ENCODE measurements around the gene NELL2. TPM values are rescaled to one million over a fixed set of nuclear protein-coding genes. Genes with fewer than 3 reads are reported as not detected.
"Not testable (repeated sequence)": the region's sequence is repeated elsewhere in the genome, so short reads cannot be mapped to it uniquely, and the experiment has no call there.

The NELL2 gene
- 111 TPM for polyA plus RNA-seq (2013, experiment 1 of 4)
- polyA plus RNA-seq (2013, experiment 2 of 4), result 139 TPM
- polyA plus RNA-seq (2013, experiment 3 of 4), result 93.4 TPM
- 120 TPM for polyA plus RNA-seq (2013, experiment 4 of 4)

- no peaks in the 10 kb centered on the region for H3K9me3 ChIP-seq (ENCODE audit: control insufficient read depth, low read length)
- H3K36me3 ChIP-seq (ENCODE audit: control insufficient read depth, insufficient read depth, low read length), result no peaks in the 10 kb centered on the region
- peaks cover 12% of the 10 kb centered on the region for H3K4me1 ChIP-seq (ENCODE audit: control insufficient read depth, insufficient read depth, low read length)
- WGBS, 2 experiments, result 0 to 1% methylated on average over 53 of the region's 53 CpGs
- peaks cover 9% of the 10 kb centered on the region for H3K27me3 ChIP-seq (ENCODE audit: control insufficient read depth, insufficient read depth, low read length, poor library complexity, severe bottlenecking)
- H3K27ac ChIP-seq (ENCODE audit: insufficient read depth, low read depth, low read length, poor library complexity, severe bottlenecking), result peak within 1 kb of the TSS; percentile 89
- H3K4me3 ChIP-seq (ENCODE audit: insufficient read depth, low read depth, low read length), result peak within 1 kb of the TSS; percentile 69
Measured at GRCh38 chr12:44875954-44876543, at the start of gene NELL2. NELL2 (minus strand) TSS chr12:44876315; CDS start chr12:44875869, 446 bp downstream.

- Histone ChIP-seq H3K27ac (ENCODE audit: insufficient read depth, low read depth, low read length, poor library complexity, severe bottlenecking) (no peak overlapping the region), H3K27me3 (ENCODE audit: control insufficient read depth, insufficient read depth, low read length, poor library complexity, severe bottlenecking) (no peaks in the 10 kb centered on the region), H3K9me3 (ENCODE audit: control insufficient read depth, low read length) (no peaks in the 10 kb centered on the region), H3K4me3 (ENCODE audit: insufficient read depth, low read depth, low read length) (no peak overlapping the region), H3K4me1 (ENCODE audit: control insufficient read depth, insufficient read depth, low read length) (no peaks in the 10 kb centered on the region), H3K36me3 (ENCODE audit: control insufficient read depth, insufficient read depth, low read length) (no peaks in the 10 kb centered on the region)
- WGBS, 2 experiments, result 90% methylated on average over 3 of the region's 3 CpGs; no CpG with 5 or more reads in 1 of the 2 experiments
Measured at GRCh38 chr12:44921736-44922135, 45.6 kb upstream of the NELL2 start.

- no peaks in the 10 kb centered on the region for H3K27me3 ChIP-seq (ENCODE audit: control insufficient read depth, insufficient read depth, low read length, poor library complexity, severe bottlenecking)
- 89 to 100% methylated on average over 1 of the region's 1 CpG for WGBS, 2 experiments
Measured at GRCh38 chr12:44917141-44917540, 41.0 kb upstream of the NELL2 start.

GRCh38 chr12:44915958-44916357 lies 39.8 kb upstream of the NELL2 start:
- no peaks in the 10 kb centered on the region for H3K27me3 ChIP-seq (ENCODE audit: control insufficient read depth, insufficient read depth, low read length, poor library complexity, severe bottlenecking)
- H3K9me3 ChIP-seq (ENCODE audit: control insufficient read depth, low read length), result no peaks in the 10 kb centered on the region
- no peaks in the 10 kb centered on the region for H3K36me3 ChIP-seq (ENCODE audit: control insufficient read depth, insufficient read depth, low read length)
- H3K27ac ChIP-seq (ENCODE audit: insufficient read depth, low read depth, low read length, poor library complexity, severe bottlenecking), result no peak overlapping the region
- H3K4me3 ChIP-seq (ENCODE audit: insufficient read depth, low read depth, low read length), result no peak overlapping the region
- no peaks in the 10 kb centered on the region for H3K4me1 ChIP-seq (ENCODE audit: control insufficient read depth, insufficient read depth, low read length)

More at GRCh38 chr12:44917141-44917540, 41.0 kb upstream of the NELL2 start:
- Histone ChIP-seq H3K9me3 (ENCODE audit: control insufficient read depth, low read length) (no peaks in the 10 kb centered on the region), H3K36me3 (ENCODE audit: control insufficient read depth, insufficient read depth, low read length) (no peaks in the 10 kb centered on the region), H3K4me1 (ENCODE audit: control insufficient read depth, insufficient read depth, low read length) (no peaks in the 10 kb centered on the region), H3K4me3 (ENCODE audit: insufficient read depth, low read depth, low read length) (no peak overlapping the region), H3K27ac (ENCODE audit: insufficient read depth, low read depth, low read length, poor library complexity, severe bottlenecking) (no peak overlapping the region)

- H3K9me3 ChIP-seq (ENCODE audit: control insufficient read depth, low read length), result no peaks in the 10 kb centered on the region
- 17 to 62% methylated on average over 1 to 2 of the region's 2 CpGs for WGBS, 2 experiments
- no peaks in the 10 kb centered on the region for H3K4me1 ChIP-seq (ENCODE audit: control insufficient read depth, insufficient read depth, low read length)
- no peak overlapping the region for H3K4me3 ChIP-seq (ENCODE audit: insufficient read depth, low read depth, low read length)
- H3K36me3 ChIP-seq (ENCODE audit: control insufficient read depth, insufficient read depth, low read length), result no peaks in the 10 kb centered on the region
- no peak overlapping the region for H3K27ac ChIP-seq (ENCODE audit: insufficient read depth, low read depth, low read length, poor library complexity, severe bottlenecking)
- H3K27me3 ChIP-seq (ENCODE audit: control insufficient read depth, insufficient read depth, low read length, poor library complexity, severe bottlenecking), result no peaks in the 10 kb centered on the region
Measured at GRCh38 chr12:44904321-44904720, 28.2 kb upstream of the NELL2 start.

- not testable (repeated sequence) for H3K27ac ChIP-seq (ENCODE audit: insufficient read depth, low read depth, low read length, poor library complexity, severe bottlenecking); H3K36me3 ChIP-seq (ENCODE audit: control insufficient read depth, insufficient read depth, low read length); H3K4me3 ChIP-seq (ENCODE audit: insufficient read depth, low read depth, low read length); H3K27me3 ChIP-seq (ENCODE audit: control insufficient read depth, insufficient read depth, low read length, poor library complexity, severe bottlenecking); H3K4me1 ChIP-seq (ENCODE audit: control insufficient read depth, insufficient read depth, low read length); H3K9me3 ChIP-seq (ENCODE audit: control insufficient read depth, low read length)
- WGBS, 2 experiments, result 94 to 96% methylated on average over 6 of the region's 6 CpGs
Measured at GRCh38 chr12:44898108-44898507, 22.0 kb upstream of the NELL2 start.

- Histone ChIP-seq H3K27ac (ENCODE audit: insufficient read depth, low read depth, low read length, poor library complexity, severe bottlenecking) (no peak overlapping the region), H3K4me3 (ENCODE audit: insufficient read depth, low read depth, low read length) (no peak overlapping the region), H3K36me3 (ENCODE audit: control insufficient read depth, insufficient read depth, low read length) (no peaks in the 10 kb centered on the region), H3K27me3 (ENCODE audit: control insufficient read depth, insufficient read depth, low read length, poor library complexity, severe bottlenecking) (no peaks in the 10 kb centered on the region), H3K4me1 (ENCODE audit: control insufficient read depth, insufficient read depth, low read length) (no peaks in the 10 kb centered on the region), H3K9me3 (ENCODE audit: control insufficient read depth, low read length) (no peaks in the 10 kb centered on the region)
- 94 to 98% methylated on average over 3 of the region's 3 CpGs for WGBS, 2 experiments
Measured at GRCh38 chr12:44889926-44890325, 13.8 kb upstream of the NELL2 start.

GRCh38 chr12:44889162-44889561 lies 13.0 kb upstream of the NELL2 start:
- Histone ChIP-seq H3K36me3 (ENCODE audit: control insufficient read depth, insufficient read depth, low read length) (no peaks in the 10 kb centered on the region), H3K27ac (ENCODE audit: insufficient read depth, low read depth, low read length, poor library complexity, severe bottlenecking) (no peak overlapping the region), H3K4me3 (ENCODE audit: insufficient read depth, low read depth, low read length) (no peak overlapping the region), H3K27me3 (ENCODE audit: control insufficient read depth, insufficient read depth, low read length, poor library complexity, severe bottlenecking) (no peaks in the 10 kb centered on the region), H3K9me3 (ENCODE audit: control insufficient read depth, low read length) (no peaks in the 10 kb centered on the region), H3K4me1 (ENCODE audit: control insufficient read depth, insufficient read depth, low read length) (no peaks in the 10 kb centered on the region)
- 85 to 93% methylated on average over 3 of the region's 3 CpGs for WGBS, 2 experiments

GRCh38 chr12:44885902-44886301 lies 9.8 kb upstream of the NELL2 start:
- no peak overlapping the region for H3K27ac ChIP-seq (ENCODE audit: insufficient read depth, low read depth, low read length, poor library complexity, severe bottlenecking)
- no peaks in the 10 kb centered on the region for H3K36me3 ChIP-seq (ENCODE audit: control insufficient read depth, insufficient read depth, low read length)
- no peak overlapping the region for H3K4me3 ChIP-seq (ENCODE audit: insufficient read depth, low read depth, low read length)
- no peaks in the 10 kb centered on the region for H3K27me3 ChIP-seq (ENCODE audit: control insufficient read depth, insufficient read depth, low read length, poor library complexity, severe bottlenecking)
- no peaks in the 10 kb centered on the region for H3K4me1 ChIP-seq (ENCODE audit: control insufficient read depth, insufficient read depth, low read length)
- H3K9me3 ChIP-seq (ENCODE audit: control insufficient read depth, low read length), result no peaks in the 10 kb centered on the region

GRCh38 chr12:44881197-44881596 lies 5.1 kb upstream of the NELL2 start:
- no peak overlapping the region for H3K4me3 ChIP-seq (ENCODE audit: insufficient read depth, low read depth, low read length)
- H3K9me3 ChIP-seq (ENCODE audit: control insufficient read depth, low read length), result no peaks in the 10 kb centered on the region
- 75% methylated on average over 1 of the region's 1 CpG; no CpG with 5 or more reads in 1 of the 2 experiments for WGBS, 2 experiments
- H3K4me1 ChIP-seq (ENCODE audit: control insufficient read depth, insufficient read depth, low read length), result no peaks in the 10 kb centered on the region
- H3K36me3 ChIP-seq (ENCODE audit: control insufficient read depth, insufficient read depth, low read length), result no peaks in the 10 kb centered on the region
- H3K27me3 ChIP-seq (ENCODE audit: control insufficient read depth, insufficient read depth, low read length, poor library complexity, severe bottlenecking), result no peaks in the 10 kb centered on the region
- no peak overlapping the region for H3K27ac ChIP-seq (ENCODE audit: insufficient read depth, low read depth, low read length, poor library complexity, severe bottlenecking)

All from ectodermal cell (in vitro differentiated cells).